ENCODE results near the gene SNAP47.
A peak's percentile ranks its signal among the peaks of the same experiment; 100 is the strongest.

The SNAP47 gene

GRCh38 chr1:227753999-227754711, 18.9 kb downstream of the SNAP47 start:
- DNase-seq, result no peak

- DNase-seq, result peak; percentile 47
Measured at GRCh38 chr1:227754958-227755357, 19.7 kb downstream of the SNAP47 start.

GRCh38 chr1:227756172-227756959, 21.1 kb downstream of the SNAP47 start:
- DNase-seq, result no peak

- no peak for DNase-seq
Measured at GRCh38 chr1:227757781-227758180, 22.5 kb downstream of the SNAP47 start.

- DNase-seq, result no peak
Measured at GRCh38 chr1:227758366-227758765, 23.1 kb downstream of the SNAP47 start.

- no peak for DNase-seq
Measured at GRCh38 chr1:227759341-227760300, 24.4 kb downstream of the SNAP47 start.

- no peak for DNase-seq
Measured at GRCh38 chr1:227760377-227760776, 25.1 kb downstream of the SNAP47 start.

- no peak for DNase-seq
Measured at GRCh38 chr1:227761621-227762230, 26.5 kb downstream of the SNAP47 start.

GRCh38 chr1:227762231-227762911, 27.1 kb downstream of the SNAP47 start:
- DNase-seq, result peak; percentile 27

GRCh38 chr1:227763246-227764018, 28.2 kb downstream of the SNAP47 start:
- no peak for DNase-seq

GRCh38 chr1:227764019-227764391, 28.8 kb downstream of the SNAP47 start:
- DNase-seq, result no peak

GRCh38 chr1:227765261-227766014, 30.2 kb downstream of the SNAP47 start:
- DNase-seq, result no peak

GRCh38 chr1:227766015-227766634, 30.9 kb downstream of the SNAP47 start:
- no peak for DNase-seq

GRCh38 chr1:227766653-227767277, 31.5 kb downstream of the SNAP47 start:
- DNase-seq, result peak; percentile 18

GRCh38 chr1:227767401-227768124, 32.3 kb downstream of the SNAP47 start:
- no peak for DNase-seq

- no peak for DNase-seq
Measured at GRCh38 chr1:227768125-227768439, 32.8 kb downstream of the SNAP47 start.

GRCh38 chr1:227768640-227769039, 33.4 kb downstream of the SNAP47 start:
- no peak for DNase-seq

GRCh38 chr1:227769047-227769935, 34.1 kb downstream of the SNAP47 start:
- DNase-seq, result no peak

Measured in NCI-H524 treated with DMSO at 0.1 percent for 48 hours (cell line).